OCI-LY7 (cell line): ENCODE results near the gene COQ8A. TPM values are rescaled to one million over a fixed set of nuclear protein-coding genes. Genes with fewer than 3 reads are reported as not detected.

Source experiments
- BruUV-seq: library from RNA; stranded (reverse); fragments of 400-500 nt; replicated peaks from 2 replicates; lab custom pipeline; 2021; lab: Mats Ljungman, UMichigan
- CTCF ChIA-PET: fragments of 300-600 bp; sonication (Branson Sonifier 250); formaldehyde crosslinking; loops from one replicate; lab custom pipeline; 2022; ENCODE audit warnings: antibody characterized with exemption; ENCODE audit not compliant: unreplicated experiment; lab: Charles Lee
- POLR2A ChIA-PET: fragments of 300-600 bp; sonication (Branson Sonifier 250); formaldehyde crosslinking; loops from one replicate; lab custom pipeline; 2022; ENCODE audit warnings: antibody characterized with exemption; lab: Charles Lee
- DNase-seq: peaks from one replicate; pipeline ENCODE4 v3.0.0-alpha.2; 2015; ENCODE audit warnings: low spot score
- H2AFZ ChIP-seq: fragments of 200-600 bp; sonication (generic), shearing (Covaris generic); 2 replicates; pipeline ENCODE4 v1.6.1; 2014; ENCODE audit warnings: mild to moderate bottlenecking, antibody characterized with exemption, low read length, moderate library complexity
- H3K27ac ChIP-seq: fragments of 200-600 bp; sonication (generic); 2 replicates; pipeline ENCODE4 v1.5.1; 2014; ENCODE audit warnings: mixed run types, low read depth, mild to moderate bottlenecking, moderate library complexity, low read length, inconsistent platforms; ENCODE audit not compliant: poor library complexity, severe bottlenecking
- H3K36me3 ChIP-seq: fragments of 200-600 bp; sonication (generic); 2 replicates; pipeline ENCODE4 v1.6.1; 2014; ENCODE audit warnings: mild to moderate bottlenecking, antibody characterized with exemption, low read length, moderate library complexity, mixed read lengths; ENCODE audit not compliant: insufficient read depth
- H3K4me1 ChIP-seq: fragments of 200-600 bp; sonication (generic); 2 replicates; pipeline ENCODE4 v1.5.1; 2014; ENCODE audit warnings: mild to moderate bottlenecking, low read length; ENCODE audit not compliant: insufficient read depth, poor library complexity, severe bottlenecking
- H3K4me2 ChIP-seq: fragments of 200-600 bp; sonication (generic); 2 replicates; pipeline ENCODE4 v1.6.1; 2014; ENCODE audit warnings: mild to moderate bottlenecking, low read length
- H3K4me3 ChIP-seq: fragments of 200-600 bp; sonication (generic); 2 replicates; pipeline ENCODE4 v1.5.1; 2014; ENCODE audit warnings: mild to moderate bottlenecking, low read depth, low read length; ENCODE audit not compliant: poor library complexity, severe bottlenecking
- H3K79me2 ChIP-seq: fragments of 200-600 bp; sonication (generic); 2 replicates; pipeline ENCODE4 v1.6.1; 2016; ENCODE audit warnings: low read depth, mild to moderate bottlenecking, low read length, moderate library complexity, mixed read lengths; ENCODE audit not compliant: insufficient read depth
- H3K9me2 ChIP-seq: fragments of 200-600 bp; sonication (generic); 2 replicates; pipeline ENCODE4 v1.6.1; 2016; ENCODE audit warnings: mild to moderate bottlenecking, low read length, mixed read lengths; ENCODE audit not compliant: insufficient read depth
- H3K9me3 ChIP-seq: fragments of 200-600 bp; sonication (generic); 2 replicates; pipeline ENCODE4 v1.6.1; 2014; ENCODE audit warnings: mild to moderate bottlenecking, mixed run types, low read length, mixed read lengths
- H4K20me1 ChIP-seq: fragments of 200-600 bp; sonication (generic); 2 replicates; pipeline ENCODE4 v1.6.1; 2014; ENCODE audit warnings: mild to moderate bottlenecking, antibody characterized with exemption, low read length, moderate library complexity, mixed read lengths; ENCODE audit not compliant: insufficient read depth
- EZH2phosphoT487 ChIP-seq: fragments of 200-600 bp; sonication (generic); IDR thresholded peaks from 2 replicates; pipeline ENCODE4 v1.6.1; 2018; ENCODE audit warnings: low read depth, borderline replicate concordance, mild to moderate bottlenecking, mixed run types, antibody characterized with exemption, low read length, moderate library complexity, mixed read lengths
- intact Hi-C: fragments of 100-400 bp; cut with micrococcal nuclease; formaldehyde crosslinking; loops from one replicate; pipeline ENCODE4 v1.10.0; 2022; ENCODE audit not compliant: unreplicated experiment
- total RNA-seq, 2 experiments: library from RNA; depleted of rRNA in 1 of 2; stranded (reverse); fragments of >200 nt in 1 of 2; shearing (Covaris generic) in 1 of 2; gene quantifications; 2 replicates each; pipeline ENCODE4 v1.2.3, GENCODE V29; 2014 to 2022
- TF ChIP-seq, protein P1 (sequence below): fragments of 200-600 bp; sonication (generic); conservative IDR thresholded peaks from 2 replicates; pipeline ENCODE4 v1.5.1; 2014; ENCODE audit warnings: mild to moderate bottlenecking, antibody characterized with exemption, low read length, moderate library complexity, mixed read lengths

The COQ8A gene
- total RNA-seq, 2 experiments from 2014 or later = 19.4 to 19.6 TPM

GRCh38 chr1:226952118-226952441, 12.0 kb downstream of the COQ8A start:
- intact Hi-C loops = no loop called here
- no peaks in the 10 kb centered on the region for H4K20me1 ChIP-seq
- TF ChIP-seq EZH2phosphoT487 = no peak
- TF ChIP-seq, protein P1, sequence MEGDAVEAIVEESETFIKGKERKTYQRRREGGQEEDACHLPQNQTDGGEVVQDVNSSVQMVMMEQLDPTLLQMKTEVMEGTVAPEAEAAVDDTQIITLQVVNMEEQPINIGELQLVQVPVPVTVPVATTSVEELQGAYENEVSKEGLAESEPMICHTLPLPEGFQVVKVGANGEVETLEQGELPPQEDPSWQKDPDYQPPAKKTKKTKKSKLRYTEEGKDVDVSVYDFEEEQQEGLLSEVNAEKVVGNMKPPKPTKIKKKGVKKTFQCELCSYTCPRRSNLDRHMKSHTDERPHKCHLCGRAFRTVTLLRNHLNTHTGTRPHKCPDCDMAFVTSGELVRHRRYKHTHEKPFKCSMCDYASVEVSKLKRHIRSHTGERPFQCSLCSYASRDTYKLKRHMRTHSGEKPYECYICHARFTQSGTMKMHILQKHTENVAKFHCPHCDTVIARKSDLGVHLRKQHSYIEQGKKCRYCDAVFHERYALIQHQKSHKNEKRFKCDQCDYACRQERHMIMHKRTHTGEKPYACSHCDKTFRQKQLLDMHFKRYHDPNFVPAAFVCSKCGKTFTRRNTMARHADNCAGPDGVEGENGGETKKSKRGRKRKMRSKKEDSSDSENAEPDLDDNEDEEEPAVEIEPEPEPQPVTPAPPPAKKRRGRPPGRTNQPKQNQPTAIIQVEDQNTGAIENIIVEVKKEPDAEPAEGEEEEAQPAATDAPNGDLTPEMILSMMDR = no peak
- CTCF ChIA-PET = no interaction called here
- H3K79me2 ChIP-seq = no peaks in the 10 kb centered on the region
- no peaks in the 10 kb centered on the region for H3K9me2 ChIP-seq
- no peak overlapping the region for H3K27ac ChIP-seq
- no peak overlapping the region for H3K4me2 ChIP-seq
- POLR2A ChIA-PET = interaction anchor here (1.2 to 1.8 kb wide), 2 partner anchors 9 to 40 kb away, joined by 3 to 5 read pairs; no protein-coding TSS in a partner anchor
- H3K9me3 ChIP-seq = no peaks in the 10 kb centered on the region
- H3K36me3 ChIP-seq = no peaks in the 10 kb centered on the region
- H2AFZ ChIP-seq = no peak overlapping the region
- BruUV-seq = no TSS peak
- H3K4me3 ChIP-seq = no peak overlapping the region
- H3K4me1 ChIP-seq = no peaks in the 10 kb centered on the region
- DNase-seq = no peak

- no peaks in the 10 kb centered on the region for H3K36me3 ChIP-seq
- DNase-seq = no peak
- intact Hi-C loops = no loop called here
- no peak overlapping the region for H2AFZ ChIP-seq
- no peaks in the 10 kb centered on the region for H3K79me2 ChIP-seq
- no peak overlapping the region for H3K4me3 ChIP-seq
- no peaks in the 10 kb centered on the region for H3K9me3 ChIP-seq
- TF ChIP-seq, protein P1 = no peak
- no peak for TF ChIP-seq EZH2phosphoT487
- ChIA-PET POLR2A (no interaction called here), CTCF (no interaction called here)
- no peaks in the 10 kb centered on the region for H3K9me2 ChIP-seq
- H3K27ac ChIP-seq = no peak overlapping the region
- H3K4me2 ChIP-seq = no peak overlapping the region
- H4K20me1 ChIP-seq = no peaks in the 10 kb centered on the region
- H3K4me1 ChIP-seq = no peaks in the 10 kb centered on the region
- BruUV-seq = no TSS peak
These were observed 13.2 kb downstream of the COQ8A start for GRCh38 chr1:226953175-226953800.

- ChIA-PET POLR2A (no interaction called here), CTCF (no interaction called here)
- no peak for TF ChIP-seq EZH2phosphoT487
- TF ChIP-seq, protein P1 = no peak
- no peaks in the 10 kb centered on the region for H3K4me1 ChIP-seq
- no peaks in the 10 kb centered on the region for H3K79me2 ChIP-seq
- H3K4me3 ChIP-seq = no peak overlapping the region
- H4K20me1 ChIP-seq = no peaks in the 10 kb centered on the region
- H3K9me3 ChIP-seq = no peaks in the 10 kb centered on the region
- no peak for DNase-seq
- no peaks in the 10 kb centered on the region for H3K36me3 ChIP-seq
- no peak overlapping the region for H3K27ac ChIP-seq
- H3K4me2 ChIP-seq = no peak overlapping the region
- H2AFZ ChIP-seq = no peak overlapping the region
- BruUV-seq = no TSS peak
- no peaks in the 10 kb centered on the region for H3K9me2 ChIP-seq
- intact Hi-C loops = no loop called here
These were observed 14.2 kb downstream of the COQ8A start for GRCh38 chr1:226954337-226954736.
